C4-2B (cell line): ENCODE measurements around the gene PLA2G15.

ENCODE experiments used
- ZFX ChIP-seq: fragments of 450-650 bp; IDR thresholded peaks from 2 replicates; pipeline ENCODE4 v1.6.1; 2017
- TF ChIP-seq, protein P1 (sequence below): fragments of 450-650 bp; conservative IDR thresholded peaks from 2 replicates; pipeline ENCODE4 v1.5.1; 2017; ENCODE audit warnings: mild to moderate bottlenecking

DNA sequence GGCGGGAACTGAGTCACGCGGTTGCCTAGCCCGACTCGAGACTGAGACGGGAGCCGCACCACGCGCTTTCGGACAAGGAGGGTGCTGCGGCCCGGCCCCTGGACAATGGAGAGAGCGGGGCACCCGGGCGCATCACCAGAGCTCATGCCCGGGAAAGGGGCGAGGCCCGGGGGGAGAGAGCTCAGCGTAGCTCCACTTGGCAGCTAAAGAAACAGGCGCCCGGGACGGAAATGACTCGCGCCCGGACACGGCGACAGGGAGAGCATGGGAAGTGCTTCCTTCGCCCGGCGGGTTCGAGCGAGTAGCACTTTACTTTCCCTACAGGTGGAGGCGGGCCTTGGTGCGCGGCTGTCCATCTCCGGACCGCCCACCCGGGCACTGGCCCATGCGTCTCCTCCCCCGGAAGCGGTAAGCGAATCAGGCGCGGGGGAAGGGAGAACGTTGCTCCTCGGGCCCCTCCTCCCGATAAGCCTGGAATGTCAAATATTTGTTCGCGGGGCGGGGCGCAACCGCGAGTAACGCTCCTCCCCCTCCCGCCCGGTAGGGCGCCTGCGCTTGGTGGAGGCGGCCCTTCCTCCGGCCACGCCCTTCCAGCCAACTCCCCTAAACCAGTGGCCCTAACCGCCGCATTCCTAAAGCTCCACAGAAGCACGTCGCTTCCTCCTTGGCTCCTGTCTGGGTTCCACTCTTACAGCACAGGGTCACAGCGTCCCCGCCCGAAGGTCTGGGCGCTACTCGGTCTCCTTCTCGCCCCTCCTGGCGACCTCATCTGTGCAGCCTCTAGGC is 7.7 kb upstream of the PLA2G15 start:
- TF ChIP-seq, protein P1, sequence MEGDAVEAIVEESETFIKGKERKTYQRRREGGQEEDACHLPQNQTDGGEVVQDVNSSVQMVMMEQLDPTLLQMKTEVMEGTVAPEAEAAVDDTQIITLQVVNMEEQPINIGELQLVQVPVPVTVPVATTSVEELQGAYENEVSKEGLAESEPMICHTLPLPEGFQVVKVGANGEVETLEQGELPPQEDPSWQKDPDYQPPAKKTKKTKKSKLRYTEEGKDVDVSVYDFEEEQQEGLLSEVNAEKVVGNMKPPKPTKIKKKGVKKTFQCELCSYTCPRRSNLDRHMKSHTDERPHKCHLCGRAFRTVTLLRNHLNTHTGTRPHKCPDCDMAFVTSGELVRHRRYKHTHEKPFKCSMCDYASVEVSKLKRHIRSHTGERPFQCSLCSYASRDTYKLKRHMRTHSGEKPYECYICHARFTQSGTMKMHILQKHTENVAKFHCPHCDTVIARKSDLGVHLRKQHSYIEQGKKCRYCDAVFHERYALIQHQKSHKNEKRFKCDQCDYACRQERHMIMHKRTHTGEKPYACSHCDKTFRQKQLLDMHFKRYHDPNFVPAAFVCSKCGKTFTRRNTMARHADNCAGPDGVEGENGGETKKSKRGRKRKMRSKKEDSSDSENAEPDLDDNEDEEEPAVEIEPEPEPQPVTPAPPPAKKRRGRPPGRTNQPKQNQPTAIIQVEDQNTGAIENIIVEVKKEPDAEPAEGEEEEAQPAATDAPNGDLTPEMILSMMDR, result no peak
- no peak for TF ChIP-seq ZFX
